GM19372 (cell line): ENCODE data around the gene LRIG3.
"Not testable (repeated sequence)": the region's sequence is repeated elsewhere in the genome, so short reads cannot be mapped to it uniquely, and the experiment has no call there.

Experiments used
- ATAC-seq: cut with Tn5 transposase; IDR thresholded peaks from one replicate; pipeline ENCODE4 v1.9.1; 2021; ENCODE audit warnings: mild to moderate bottlenecking, low read depth, moderate library complexity; ENCODE audit not compliant: unreplicated experiment

LRIG3 gene, protein sequence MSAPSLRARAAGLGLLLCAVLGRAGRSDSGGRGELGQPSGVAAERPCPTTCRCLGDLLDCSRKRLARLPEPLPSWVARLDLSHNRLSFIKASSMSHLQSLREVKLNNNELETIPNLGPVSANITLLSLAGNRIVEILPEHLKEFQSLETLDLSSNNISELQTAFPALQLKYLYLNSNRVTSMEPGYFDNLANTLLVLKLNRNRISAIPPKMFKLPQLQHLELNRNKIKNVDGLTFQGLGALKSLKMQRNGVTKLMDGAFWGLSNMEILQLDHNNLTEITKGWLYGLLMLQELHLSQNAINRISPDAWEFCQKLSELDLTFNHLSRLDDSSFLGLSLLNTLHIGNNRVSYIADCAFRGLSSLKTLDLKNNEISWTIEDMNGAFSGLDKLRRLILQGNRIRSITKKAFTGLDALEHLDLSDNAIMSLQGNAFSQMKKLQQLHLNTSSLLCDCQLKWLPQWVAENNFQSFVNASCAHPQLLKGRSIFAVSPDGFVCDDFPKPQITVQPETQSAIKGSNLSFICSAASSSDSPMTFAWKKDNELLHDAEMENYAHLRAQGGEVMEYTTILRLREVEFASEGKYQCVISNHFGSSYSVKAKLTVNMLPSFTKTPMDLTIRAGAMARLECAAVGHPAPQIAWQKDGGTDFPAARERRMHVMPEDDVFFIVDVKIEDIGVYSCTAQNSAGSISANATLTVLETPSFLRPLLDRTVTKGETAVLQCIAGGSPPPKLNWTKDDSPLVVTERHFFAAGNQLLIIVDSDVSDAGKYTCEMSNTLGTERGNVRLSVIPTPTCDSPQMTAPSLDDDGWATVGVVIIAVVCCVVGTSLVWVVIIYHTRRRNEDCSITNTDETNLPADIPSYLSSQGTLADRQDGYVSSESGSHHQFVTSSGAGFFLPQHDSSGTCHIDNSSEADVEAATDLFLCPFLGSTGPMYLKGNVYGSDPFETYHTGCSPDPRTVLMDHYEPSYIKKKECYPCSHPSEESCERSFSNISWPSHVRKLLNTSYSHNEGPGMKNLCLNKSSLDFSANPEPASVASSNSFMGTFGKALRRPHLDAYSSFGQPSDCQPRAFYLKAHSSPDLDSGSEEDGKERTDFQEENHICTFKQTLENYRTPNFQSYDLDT

DNA sequence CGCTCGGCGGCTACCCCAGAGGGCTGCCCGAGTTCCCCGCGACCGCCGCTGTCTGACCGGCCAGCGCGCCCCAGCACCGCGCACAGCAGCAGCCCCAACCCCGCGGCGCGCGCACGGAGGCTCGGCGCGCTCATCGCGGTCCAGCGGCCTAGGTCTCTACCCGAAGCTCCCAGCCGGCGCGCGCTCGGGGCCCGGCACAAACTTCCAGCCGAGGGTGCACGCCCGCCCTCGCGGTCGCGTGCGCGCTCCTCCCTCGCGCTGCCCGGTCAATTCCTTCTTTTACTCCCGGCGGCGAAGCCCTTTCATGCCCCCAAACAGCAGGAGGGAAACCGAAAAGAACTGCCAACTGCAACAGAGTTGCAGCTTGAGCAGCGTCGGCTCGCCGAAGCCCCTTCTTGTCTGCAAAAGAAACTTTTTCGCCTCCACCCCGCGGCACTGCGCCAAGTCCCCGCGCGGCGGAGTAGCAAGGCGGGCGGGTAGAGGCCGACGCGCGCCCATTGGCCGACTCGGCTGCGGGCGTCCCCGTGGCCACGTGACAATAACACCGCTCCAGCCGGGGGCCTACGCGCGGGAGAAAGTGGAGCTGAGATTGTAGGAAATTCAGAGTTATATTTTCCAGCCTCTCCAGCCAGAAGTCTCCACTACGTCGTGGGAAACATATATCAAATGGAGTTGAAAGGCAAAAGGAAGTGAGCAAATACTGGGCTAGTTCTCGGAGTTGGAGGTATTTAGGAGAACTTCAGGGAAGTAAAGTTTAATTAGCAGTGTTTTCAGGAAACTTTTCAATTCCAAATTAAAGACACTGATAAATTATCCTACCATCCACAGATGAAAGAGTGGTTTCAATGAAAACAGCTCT, at the start of gene LRIG3:
Gene LRIG3, minus strand, starts transcription at position 403 of the 859 bp plus-strand sequence. Its CDS starts 269 bp downstream, at position 134.
- ATAC-seq = peak; percentile 78

DNA sequence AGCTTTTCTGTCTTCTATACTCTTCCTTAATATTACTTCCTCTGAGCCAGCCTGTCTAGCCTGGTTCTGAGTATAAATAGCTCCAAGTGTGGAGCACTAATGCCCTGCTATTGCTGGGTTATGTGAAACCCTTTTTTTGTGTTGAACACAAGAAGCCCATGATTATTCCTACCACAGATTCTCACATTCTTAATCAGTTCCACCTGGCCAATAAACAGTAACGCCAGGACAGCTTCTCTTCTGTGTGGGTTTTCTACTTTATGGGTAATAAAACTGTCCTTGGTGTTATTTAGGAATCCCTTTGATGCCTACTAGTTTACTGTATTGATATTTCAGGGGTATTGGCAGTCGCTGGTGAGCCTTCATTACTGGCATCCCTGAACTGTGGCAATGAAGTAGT, 48.9 kb upstream of the LRIG3 start:
- ATAC-seq = no peak

DNA sequence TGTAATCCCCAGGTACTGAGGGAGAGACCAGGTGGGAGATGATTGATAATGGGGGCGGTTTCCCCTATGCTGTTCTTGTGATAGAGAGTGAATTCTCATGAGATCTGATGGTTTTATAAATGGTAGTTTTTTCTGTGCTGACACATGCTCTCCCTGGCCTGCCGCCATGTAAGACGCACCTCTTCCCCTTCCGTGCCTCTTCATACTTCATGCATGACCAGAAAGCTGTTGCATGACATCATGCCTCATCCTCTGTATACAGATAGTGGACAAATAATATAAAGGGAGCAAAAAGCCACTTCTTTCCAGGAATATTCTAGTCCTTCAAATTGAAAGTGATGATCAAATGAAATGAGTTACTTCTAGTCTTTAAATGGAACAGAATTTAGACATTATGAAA, 47.3 kb upstream of the LRIG3 start:
- ATAC-seq = no peak

DNA sequence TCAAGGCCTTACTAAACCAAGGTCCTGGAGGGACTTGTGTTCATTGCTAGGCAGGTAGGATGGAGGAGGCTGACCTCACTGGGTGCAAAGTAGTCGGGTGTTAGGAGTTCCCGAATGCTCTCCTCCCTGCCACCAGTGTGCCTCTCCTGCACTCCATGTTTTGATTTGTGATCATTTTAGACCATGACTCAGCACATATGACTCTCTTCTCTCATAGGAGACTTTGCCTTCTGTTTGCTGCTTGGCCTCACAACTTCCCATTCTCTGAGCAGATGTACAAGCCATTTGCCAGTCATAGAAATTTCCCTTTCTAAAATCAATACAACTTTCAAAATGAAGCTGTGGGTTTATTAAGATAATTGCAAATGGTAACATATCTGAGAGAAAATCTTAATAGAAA, 46.6 kb upstream of the LRIG3 start:
- no peak for ATAC-seq

DNA sequence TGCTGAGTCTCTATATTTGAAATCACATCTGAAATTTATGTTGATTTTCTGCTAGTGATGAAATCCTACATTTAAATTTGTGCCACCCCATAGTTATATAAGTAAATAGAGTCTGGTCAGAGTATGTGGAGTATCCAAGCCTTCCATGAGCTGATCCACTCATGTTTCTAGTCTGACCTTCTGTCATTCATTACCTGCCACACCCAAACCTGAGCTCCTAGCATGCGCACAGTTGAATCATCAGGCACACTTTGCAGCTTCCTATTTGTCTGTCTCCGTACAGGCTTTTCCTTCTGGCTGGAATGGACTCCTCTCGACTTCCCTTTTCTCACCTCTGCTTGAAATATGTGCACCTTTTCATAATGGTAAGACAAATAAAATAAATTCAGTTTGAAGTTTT, 45.3 kb upstream of the LRIG3 start:
- no peak for ATAC-seq

DNA sequence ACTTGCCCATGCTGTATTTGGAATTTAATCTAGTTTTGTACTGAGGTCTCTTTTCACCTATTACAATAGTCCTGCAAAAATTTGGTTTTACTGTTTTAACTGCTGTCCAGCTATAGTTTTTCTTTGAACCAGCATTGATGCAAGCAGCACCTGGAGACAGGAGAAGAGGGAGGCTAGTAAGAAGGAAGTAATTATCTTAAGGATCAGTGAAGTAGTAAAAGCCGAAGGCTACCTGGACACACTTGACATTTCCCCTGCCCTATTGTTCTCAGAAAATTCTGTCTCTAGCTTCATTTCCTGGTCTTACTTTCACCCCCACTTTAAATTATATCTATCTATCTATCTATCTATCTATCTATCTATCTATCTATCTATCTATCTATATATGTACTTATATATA, 43.5 kb upstream of the LRIG3 start:
- ATAC-seq = no peak

DNA sequence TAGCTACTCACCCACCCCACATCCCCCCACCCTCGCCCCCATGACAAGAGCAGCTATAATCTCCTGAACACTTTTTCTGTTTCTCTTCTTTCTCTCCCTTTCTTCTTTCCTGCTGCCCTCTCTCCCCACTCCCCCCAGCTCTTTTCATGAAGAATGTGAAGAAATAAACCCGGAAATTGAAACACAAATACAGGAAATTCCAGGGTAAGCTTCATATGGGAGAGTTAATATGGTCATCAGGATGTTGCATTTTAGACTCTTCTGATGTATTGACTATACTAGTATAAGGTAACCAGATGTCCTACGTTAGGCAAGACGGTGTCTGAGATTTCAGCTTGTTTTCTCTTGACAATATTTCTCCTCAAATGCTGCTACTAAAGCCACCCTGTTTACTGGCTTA, 41.6 kb upstream of the LRIG3 start:
- no peak for ATAC-seq

DNA sequence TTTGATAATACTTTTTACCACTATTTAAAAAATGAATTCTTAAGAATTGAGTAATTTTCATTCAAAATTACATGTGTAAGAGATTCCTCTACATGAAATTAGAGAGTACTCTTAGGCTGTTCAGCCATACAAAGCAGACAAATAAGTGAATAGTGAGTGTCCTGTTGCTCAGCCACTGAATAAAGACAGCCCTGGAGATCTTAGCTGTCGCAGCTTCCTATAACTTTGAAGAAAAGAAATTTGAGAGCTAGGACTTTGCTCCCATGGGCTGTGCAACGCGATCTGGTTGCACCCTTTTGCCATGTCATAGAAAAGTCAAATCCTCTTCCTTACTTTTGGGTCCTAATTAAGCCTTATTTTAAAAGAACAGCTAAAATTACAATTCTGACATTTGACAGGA, 40.9 kb upstream of the LRIG3 start:
- ATAC-seq = no peak

DNA sequence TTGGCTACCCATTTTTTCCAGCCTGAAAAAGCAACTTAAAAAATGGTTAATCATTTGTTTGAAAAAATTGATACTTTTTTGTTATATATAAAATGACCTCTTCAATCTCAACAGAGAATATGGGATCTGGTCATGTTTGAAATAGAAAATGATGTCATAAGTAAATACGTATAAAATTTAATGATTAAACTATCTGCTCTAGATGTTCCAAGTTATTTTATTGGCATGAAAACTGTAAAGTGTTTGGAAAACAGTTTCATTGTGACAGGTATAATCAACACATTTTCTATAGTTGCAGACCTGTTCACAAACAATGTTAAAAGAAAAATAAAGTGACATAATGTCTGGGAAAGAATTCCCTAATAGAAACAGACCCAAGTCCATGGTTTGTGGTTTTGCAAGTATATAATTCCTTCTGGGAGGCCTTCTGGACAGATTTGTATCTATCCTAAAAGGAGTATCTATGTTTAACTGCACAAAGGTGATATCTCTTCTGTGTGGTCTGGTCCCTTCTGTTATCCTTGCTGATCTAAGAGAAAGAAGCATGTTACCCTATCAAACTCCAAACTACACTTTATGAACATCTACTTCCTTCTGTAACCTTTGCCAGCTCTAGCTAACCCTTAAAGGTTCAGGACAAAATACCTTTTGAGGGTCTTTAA, 39.5 kb upstream of the LRIG3 start:
- ATAC-seq = no peak

DNA sequence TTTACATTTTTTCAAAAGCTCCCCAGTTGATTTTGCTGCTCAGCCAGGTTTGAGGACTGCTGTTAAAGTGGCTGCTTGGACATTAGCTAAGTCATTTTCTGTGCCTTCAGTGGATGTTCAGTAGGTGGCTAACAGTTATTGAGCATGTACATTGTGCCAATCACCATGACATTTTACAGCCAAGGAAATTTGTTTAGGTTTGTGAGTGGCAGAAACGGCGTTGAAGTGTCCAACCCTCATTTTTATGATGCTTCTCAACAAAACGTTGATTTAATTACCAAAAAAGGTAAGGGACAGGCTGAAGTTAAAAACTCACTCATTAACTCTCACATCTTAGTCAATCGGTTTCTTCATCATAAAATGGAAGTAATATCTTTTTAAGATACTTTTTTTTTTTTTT, 37.0 kb upstream of the LRIG3 start:
- ATAC-seq = no peak

DNA sequence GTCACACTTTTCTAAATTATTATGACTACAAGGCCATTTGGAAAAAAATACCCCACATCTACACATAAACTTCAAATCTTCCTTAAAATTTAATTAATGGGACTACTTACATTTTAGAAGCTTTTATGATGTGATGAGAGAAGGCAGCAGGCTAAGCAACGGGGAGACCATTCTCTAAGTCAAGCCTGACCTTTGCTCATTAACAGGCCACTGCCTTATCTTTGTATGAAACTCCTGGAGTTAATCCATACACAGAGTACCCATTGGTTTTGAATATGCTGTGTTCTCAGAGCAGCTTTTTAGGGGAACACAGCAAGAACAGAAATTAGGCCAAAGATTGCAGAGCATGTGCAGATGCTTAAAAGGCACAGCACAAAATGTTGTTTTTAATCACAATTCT, 35.5 kb upstream of the LRIG3 start:
- no peak for ATAC-seq

DNA sequence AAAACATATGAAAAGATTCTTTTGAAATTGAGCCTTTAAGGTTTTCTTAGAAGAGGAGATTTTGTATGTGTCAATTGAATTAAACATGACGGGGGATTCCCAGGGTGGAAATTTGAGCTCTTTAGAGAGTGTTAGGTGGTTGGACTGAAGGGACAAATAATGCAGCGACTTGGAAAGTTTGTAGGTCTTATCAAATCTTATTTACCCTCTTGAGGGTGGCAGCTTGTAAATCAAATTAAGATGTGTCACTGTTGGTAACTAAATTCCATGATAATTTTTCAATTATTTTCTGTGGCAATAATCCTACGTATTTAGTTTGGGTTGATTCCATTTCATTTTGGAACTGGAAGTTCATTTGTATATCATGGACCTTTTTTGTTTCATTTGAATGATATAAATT, 33.7 kb upstream of the LRIG3 start:
- ATAC-seq = no peak

DNA sequence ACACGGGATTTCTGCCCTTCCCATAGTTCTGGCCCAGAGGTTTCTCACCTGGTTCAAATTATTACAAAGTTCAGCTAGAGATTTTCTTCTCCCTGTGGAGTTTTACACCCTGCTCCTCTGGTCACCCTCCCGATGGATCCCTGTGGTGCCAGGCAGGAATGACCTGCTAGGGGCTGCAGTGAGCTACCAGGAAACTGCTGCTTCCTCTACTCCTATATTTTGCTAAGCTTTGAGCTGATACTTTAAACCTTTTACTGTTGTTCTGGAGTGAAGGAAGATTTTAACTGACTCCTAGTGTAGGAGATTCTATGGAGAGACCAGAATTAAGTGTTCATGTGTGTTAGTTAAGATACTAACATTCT, 30.4 kb upstream of the LRIG3 start:
- ATAC-seq = no peak

DNA sequence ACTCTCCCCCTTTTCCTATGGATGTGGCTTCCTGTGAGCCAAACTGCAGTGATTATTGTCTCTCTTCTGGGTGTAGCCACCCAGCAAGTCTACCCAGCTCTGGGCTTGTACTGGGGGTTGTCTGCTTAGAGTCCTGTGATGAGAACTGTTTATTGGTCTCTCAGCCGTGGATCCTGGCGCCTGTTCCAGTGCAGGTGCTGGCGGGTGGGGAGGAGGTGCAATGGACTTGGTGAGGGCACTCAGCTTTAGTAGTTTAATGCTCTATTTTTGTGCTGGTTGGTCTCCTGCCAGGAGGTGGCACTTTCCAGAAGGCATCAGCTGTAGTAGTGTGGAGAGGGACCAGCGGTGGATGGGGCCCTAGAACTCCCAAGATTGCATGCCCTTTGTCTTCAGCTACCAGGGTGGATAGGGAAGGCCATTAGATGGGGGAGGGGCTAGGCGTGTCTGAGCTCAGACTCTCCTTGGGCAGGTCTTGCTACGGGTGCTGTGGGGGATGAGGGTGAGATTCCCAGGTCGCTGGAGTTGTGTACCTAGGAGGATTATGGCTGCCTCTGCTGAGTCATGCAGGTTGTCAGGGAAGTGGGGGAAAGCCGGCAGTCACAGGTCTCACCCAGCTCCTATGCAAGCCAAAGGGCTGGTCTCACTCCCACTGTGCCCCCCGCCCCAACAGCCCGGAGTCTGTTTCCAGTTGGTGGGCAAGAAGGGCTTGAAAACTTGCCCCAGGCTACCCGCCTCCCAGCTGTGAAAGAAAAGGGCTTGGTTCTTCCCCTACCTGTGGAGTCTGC, 29.8 kb upstream of the LRIG3 start:
- ATAC-seq = not testable (repeated sequence)

DNA sequence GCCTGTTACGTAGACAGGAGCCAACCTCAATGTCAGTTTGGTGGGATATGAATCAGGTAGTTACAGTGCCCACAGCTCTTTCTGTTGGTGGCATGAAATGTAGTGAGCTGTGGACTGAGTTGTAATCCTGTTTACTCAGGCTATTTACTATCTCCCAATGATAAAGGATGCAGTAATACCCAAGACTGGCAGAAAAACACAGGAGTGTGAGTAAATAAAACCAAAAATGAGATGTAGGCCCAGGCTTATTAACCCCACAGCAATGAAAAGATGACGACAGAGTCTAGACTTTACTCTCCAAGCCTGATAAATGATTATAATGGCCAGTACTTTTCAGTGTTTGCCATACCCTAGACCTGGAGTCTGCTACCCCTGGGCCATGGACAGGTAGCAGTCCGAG, 22.8 kb upstream of the LRIG3 start:
- no peak for ATAC-seq

DNA sequence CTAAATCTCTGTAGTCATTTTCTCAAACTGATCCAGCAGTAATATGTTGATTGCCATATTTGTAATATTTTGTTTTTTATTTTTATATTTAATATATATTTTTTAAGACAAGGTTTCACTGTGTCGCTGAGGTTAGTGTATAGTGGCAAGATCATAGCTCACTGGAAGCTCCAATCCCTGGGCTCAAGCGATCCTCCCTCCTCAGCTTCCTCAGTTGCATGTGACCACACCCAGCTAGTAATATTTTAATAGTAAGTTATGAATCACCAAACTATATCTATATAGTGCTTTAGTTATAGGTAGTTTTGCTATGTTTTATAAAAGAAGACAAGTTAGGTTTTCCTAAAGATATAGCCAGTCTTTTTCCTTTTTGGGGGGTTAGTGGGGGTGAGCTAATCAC, 22.0 kb upstream of the LRIG3 start:
- no peak for ATAC-seq

DNA sequence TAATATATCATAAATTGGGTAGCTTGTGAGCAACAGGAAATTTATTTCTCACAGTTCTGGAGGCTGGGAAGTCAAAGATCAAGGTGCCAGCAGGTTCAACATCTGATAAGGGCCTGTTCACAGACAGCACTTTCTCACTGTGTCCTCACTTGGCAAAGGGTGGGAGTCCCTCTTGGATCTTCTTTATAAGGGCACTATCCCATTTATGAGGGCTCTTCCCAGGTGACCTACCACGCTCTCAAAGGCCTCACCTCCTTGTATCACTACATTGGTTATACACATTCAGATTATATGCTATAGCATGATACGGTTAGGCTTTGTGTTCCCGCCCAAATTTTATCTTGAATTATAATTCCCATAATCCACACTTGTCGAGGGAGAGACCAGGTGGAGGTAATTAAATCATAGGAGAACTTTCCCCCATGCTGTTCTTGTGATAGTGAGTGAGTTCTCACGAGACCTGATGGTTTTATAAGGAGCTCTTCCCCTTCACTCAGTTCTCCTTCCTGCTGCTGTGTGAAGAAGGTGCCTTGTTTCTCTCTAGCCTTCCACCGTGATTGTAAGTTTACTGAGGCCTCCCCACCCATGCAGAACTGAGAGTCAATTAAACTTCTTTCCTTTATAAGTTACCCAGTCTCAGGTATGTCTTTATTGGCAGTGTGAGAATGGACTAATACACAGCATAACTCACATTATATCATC, 19.2 kb upstream of the LRIG3 start:
- no peak for ATAC-seq

DNA sequence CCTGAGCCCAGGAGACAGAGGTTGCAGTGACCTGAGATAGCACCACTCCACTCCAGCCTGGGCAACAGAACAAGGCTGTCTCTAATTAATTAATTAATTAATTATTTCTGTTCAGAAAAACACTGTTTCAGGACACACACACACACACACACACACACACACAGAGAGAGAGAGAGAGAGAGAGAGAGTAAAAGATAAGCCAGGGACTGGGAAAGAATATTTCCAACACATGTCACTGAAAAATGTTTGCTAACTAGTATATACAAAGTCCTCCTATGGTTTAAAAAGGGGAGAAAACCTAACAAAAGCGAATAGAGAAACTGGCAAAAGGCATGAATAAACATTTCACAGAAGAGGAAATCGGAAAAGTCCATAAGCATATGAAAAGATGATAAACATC, 18.1 kb upstream of the LRIG3 start:
- ATAC-seq = no peak

DNA sequence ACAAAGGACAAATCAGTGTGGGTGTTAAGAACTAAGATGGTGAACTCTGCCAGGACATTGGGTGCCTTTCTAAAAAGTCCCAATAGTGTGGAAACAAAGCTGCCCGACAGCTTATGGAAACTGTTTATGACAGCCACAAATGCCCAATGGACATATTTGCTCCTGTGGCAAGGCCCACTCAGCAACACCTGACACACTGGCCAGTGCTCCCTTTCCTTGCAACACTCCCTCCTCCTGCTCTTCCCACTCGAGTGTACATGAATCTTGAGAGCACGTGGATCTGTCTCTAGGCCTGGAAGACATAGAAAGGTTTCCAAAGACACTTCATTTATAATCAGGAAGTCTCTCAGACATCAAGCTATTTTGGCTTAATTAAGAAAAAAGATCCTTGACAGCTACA, 14.2 kb upstream of the LRIG3 start:
- no peak for ATAC-seq
